DMS114 treated with DMSO at 0.1 percent for 48 hours (cell line): ENCODE measurements around the gene GJD3.
"Not testable (repeated sequence)": the region's sequence is repeated elsewhere in the genome, so short reads cannot be mapped to it uniquely, and the experiment has no call there.

Experiments
- DNase-seq: peaks from one replicate; lab custom pipeline; 2025; ENCODE audit not compliant: unreplicated experiment; lab: John Stamatoyannopoulos, UW

Gene GJD3, protein sequence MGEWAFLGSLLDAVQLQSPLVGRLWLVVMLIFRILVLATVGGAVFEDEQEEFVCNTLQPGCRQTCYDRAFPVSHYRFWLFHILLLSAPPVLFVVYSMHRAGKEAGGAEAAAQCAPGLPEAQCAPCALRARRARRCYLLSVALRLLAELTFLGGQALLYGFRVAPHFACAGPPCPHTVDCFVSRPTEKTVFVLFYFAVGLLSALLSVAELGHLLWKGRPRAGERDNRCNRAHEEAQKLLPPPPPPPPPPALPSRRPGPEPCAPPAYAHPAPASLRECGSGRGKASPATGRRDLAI

DNA sequence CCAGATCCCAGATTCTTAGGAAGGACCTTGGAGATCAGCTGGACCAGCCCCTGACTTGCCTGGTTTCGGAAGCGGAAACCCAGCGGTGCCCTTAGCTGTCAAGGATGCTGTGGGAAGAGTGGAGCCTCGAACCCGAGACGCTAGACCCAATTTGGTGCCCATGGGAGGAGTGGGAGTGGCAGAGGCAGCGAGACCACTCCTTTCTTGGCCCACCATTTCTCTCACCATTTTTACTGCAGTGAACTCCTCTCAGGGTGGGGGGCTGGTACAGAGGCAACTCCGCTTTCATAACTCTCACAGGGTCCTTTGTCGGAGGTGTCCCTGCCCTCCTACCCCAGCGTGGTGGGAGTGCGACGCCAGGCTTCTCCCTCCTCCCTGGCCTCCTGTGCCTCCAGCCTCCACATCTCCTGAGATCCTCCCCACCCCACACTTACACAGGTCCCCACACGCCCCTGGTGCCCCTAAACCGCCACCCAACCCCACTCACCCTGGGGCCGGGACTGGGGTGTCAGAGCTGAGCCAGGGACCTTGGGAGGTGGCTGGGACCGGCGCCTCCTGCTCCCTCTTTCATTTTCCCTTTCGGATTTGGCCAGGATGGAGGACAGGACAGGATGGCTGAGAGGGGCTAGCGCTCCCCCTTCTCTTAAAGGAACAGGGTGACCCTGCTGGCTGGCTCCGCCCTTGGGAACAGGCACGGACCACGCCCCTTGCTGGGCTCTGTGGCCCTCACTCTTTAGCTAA is at the start of gene GJD3:
Gene GJD3, minus strand, starts transcription at position 617 of the 741 bp plus-strand sequence. CDS start 922 bp downstream, outside the sequence.
- DNase-seq = no peak

DNA sequence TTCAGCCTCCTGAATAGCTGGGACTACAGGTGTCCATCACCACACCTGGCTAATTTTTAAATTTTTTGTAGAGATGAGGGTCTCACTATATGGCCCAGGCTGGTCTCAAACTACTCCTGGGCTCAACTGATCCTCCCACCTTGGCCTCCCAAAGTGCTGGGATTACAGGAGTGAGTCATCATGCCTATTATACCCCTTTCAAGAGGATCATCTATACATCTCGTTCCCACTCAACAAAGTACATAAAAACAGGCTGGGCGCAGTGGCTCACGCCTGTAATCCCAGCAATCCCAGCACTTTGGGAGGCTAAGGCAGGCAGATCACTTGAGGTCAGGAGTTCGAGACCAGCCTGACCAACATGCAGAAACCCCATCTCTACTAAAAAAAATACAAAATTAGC is 49.8 kb upstream of the GJD3 start:
- DNase-seq = not testable (repeated sequence)

DNA sequence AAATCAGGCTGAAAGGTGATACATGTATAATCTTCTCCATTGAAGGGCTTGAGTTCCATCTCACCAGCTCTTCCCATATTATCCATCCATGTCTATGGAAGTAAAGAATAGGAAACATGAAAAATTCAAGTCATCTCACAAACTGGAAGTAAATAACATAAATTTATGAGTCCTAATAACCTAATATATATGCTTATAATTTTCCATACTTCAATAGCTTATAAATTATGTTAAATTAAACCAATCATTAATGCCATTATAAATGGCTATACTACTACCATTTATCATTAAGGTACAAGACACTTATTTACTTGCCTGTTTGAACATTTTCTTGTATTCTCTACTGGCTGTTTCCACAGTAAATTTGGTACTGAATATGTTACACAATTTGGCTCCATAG is 48.3 kb upstream of the GJD3 start:
- no peak for DNase-seq

DNA sequence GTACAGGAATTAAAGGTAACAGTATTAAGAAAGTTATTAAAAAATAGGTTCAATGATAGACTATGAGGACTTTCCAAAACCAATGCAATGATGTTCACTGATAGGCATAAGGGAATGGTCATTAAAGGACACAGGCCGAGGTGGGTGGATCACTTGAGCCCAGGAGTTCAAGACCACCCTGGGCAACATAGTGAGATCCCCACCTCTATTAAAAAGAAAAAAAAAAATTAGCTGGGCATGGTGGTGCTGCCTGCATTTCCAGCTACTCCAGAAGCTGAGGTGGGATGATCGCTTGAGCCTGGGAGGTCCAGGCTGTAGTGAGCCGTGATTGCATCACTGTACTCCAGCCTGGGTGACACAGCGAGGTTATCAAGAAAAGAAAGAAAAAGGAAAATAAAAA is 47.3 kb upstream of the GJD3 start:
- DNase-seq = no peak

DNA sequence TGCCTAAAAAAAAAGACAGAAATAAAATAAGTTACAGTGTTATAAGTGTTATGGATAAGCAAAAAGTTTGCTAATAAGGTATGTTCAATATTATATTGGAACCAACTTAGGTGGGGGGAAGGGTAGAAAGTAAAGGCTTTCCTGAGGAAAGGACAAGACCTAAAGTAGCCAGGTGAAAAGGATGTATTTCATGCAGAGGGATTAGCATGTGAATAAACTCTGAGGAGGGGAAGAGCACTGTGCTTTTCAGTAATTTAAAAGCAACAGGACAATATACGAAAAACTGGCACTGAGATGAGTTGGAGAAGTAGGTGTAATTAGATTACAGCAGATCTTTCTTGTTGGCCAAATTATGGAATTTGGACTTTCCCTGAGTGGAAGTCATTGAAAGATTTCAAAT is 45.5 kb upstream of the GJD3 start:
- DNase-seq = no peak

DNA sequence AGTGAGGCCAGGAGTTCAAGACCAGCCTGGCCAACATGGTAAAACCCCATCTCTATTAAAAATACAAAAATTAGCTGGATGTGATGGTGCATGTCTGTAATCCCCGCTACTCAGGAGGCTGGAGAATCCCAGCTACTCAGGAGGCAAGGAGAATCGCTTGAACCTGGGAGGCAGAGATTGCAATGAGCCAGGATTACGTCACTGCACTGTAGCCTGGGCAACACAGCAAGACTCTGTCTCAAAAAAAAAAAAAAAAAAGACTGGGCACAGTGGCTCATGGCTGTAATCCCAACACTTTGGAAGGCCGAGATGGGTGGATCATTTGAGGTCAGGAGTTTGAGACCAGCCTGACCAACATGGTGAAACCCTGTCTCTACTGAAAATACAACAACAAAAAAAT is 45.0 kb upstream of the GJD3 start:
- not testable (repeated sequence) for DNase-seq

DNA sequence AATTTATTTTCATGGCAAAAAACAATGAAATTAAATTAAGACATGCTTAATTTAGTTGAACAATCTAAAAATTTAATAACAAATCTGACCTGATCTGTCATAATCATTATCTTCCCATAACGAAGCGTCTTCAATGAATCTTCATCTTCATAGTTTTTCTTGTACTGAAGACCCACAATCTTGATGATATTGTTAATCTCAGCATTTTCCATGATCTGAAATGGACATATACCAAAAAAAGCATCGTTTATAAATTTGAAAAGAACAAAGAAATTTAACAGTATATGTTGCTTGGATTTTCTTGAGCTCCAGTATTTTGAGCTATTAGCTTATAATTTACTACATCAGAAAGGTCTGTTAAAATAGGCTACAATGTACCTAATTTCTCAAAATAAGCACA is 42.9 kb upstream of the GJD3 start:
- DNase-seq = no peak

DNA sequence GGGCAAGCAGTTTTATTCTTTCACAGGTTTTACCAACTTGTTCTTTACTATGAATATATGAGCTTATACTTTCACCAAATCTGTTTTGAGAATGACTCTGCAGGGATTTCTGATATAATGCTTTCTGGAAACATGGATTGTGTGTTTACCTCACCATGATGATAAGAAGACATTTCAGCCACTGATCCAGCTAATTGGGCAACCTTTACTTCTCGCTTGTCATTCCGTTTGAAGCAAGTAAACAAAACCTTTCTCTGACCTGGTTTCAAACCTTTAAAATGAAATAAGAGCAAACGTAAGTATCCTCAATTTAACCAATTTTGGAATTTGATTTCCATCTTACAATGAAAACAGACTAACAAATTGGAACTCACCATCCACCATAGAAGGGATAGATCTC is 39.5 kb upstream of the GJD3 start:
- no peak for DNase-seq

DNA sequence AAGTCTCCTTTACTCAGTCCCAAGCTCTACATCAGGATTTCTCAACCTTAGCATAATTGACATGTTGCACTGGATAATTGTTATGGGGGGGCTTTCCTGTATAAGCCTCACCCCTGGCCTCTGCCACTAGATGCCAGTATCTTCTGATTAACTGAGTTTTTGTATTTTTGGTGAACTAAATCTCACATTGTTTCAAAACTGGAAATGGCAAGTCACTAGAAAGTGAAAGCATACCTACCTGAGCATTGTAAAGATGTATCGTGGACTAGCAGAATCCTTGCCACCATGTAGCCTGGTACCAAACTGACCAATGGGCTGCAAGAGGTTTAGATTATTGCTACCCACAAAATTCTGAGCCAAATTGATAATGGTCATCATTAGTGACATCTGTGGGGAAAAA is 38.1 kb upstream of the GJD3 start:
- DNase-seq = no peak

DNA sequence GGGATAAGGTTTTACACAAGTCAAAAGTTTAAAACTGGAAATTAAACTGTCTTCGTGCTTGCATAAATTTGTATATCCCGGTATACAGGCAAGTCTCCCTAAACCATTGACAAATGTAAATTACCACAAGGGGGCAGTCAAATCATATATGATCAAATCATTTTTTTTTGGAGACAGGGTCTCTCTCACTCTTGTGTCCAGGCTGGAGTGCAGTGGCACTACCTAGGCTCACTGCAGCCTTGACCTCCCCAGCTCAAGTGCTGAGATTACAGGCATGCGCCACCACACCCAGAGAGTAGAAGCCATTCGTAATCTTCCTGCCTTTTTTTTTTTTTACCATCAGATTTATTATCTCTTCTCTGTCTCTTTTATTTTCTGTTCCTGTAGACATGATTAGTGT is 34.6 kb upstream of the GJD3 start:
- DNase-seq = peak; percentile 32

DNA sequence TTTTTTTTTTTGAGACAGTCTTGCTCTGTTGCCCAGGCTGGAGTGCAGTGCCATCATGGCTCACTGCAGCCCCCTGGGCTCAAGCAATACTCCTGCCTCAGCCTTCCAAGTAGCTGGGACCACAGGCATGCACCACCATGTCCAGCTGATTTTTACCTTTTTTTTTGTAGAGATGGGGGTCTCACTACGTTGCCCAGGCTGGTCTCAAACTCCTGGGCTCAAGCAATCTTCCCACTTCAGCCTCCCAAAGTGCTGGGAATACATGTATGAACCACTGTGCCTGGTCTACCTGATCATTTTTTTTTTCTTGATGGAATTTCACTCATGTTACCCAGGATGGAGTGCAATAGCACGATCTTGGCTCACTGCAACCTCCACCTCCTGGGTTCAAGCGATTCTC is 22.0 kb upstream of the GJD3 start:
- not testable (repeated sequence) for DNase-seq

DNA sequence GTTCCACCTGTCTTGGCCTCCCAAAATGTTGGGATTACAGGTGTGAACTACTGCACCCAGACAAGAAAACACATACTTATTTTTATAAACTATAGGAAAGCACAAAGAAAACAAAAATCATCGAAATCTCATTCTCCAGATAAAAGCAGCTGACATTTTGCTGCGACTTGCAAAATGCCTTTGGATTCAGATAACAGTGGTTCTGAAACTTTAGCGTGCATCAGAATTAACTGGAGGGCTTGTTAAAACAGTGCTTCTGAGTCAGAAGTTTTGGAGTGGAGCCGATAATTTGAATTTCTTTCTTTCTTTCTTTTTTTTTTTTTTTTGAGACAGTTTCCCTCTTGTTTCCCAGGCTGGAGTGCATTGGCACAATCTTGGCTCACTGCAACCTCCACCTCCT is 17.7 kb upstream of the GJD3 start:
- DNase-seq = no peak

DNA sequence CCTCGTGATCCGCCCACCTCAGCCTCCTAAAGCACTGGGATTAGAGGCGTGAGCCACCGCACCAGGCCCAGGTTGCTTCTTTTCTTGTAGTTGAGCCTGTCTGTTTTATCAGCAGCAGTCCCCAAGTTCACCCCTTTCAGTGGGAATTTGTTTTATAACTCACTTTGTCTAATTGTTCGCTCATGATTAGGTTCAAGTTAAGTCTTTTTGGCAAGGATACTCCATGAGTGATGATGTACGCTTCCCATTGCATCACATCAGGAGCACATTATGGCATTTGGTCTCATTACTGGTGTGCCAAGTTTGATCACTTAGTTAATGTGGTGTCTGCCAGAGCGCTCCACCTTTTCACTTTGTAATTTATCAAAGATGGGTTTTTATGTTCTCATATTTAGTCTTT is 14.4 kb upstream of the GJD3 start:
- no peak for DNase-seq

DNA sequence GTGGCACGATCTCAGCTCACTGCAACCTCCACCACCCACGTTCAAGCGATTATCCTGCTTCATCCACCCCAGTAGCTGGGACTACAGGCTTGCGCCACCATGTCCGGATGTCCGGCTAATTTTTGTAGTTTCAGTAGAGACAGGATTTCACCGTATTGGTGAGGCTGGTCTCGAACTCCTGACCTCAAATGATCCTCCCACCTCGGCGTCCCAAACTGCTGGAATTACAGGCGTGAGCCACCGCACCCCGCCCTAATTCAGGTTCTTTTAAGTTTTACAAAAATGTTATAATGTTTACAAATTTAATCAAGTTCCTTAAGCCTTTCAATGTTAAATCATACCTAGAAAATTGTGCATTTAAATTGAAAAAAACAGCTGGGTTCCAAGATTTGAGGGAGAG is 13.3 kb upstream of the GJD3 start:
- no peak for DNase-seq

DNA sequence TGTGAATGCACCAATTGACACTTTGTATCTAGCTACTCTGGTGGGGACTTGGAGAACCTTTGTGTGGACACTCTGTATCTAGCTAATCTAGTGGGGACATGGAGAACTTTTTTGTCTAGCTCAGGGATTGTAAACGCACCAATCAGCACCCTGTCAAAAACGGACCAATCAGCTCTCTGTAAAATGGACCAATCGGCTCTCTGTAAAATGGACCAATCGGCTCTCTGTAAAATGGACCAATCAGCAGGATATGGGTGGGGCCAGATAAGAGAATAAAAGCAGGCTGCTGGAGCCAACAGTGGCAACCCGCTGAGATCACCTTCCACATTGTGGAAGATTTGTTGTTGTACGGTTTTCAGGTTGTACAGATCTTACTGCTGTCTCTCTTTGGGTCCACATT is 12.0 kb upstream of the GJD3 start:
- DNase-seq = not testable (repeated sequence)

DNA sequence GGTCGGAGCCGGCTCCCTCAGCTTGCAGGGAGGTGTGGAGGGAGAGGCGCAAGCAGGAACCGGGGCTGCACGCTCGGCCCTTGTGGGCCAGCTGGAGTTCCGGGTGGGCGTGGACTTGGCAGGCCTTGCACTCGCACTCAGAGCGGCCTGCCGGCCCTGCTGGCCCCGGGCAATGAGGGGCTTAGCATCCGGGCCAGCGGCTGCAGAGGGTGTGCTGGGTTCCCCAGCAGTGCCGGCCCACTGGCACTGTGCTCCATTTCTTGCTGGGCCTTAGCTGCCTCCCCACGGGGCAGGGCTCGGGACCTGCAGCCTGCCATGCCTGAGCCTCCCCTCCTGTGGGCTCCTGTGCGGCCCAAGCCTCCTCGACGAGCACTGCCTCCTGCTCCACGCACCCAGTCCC is 11.2 kb upstream of the GJD3 start:
- DNase-seq = not testable (repeated sequence)

DNA sequence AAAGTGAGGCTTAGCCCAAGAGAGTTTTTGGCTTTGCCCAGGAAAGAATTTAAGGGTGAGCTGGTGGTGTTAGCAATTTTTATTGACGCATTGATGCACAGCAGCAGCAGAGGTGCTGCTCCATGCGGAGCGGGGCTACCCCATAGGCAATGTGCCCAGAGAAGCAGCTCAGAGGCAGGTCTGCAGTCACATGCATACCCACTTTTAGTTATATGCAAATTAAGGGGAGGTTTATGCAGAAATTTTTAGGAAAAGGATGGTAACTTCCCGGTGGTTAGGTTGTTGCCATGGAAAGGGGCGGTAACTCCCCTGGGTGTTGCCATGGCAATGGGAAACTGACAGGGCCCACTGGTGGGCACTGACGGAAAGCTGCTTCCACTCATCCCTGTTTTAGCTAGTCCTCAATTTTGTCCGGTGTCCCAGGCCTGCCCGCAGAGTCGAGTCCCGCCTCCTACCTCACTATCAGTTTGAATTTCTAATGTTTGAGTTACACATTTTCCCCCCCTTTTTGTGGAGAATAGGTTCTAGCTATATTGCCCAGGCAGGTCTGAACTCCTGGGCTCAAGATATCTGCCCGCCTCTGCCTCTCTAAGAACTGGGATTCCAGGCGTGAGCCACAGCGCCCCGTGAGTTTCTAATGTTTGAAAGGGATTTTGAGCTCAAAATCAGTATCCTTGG is 10.4 kb upstream of the GJD3 start:
- DNase-seq = no peak

DNA sequence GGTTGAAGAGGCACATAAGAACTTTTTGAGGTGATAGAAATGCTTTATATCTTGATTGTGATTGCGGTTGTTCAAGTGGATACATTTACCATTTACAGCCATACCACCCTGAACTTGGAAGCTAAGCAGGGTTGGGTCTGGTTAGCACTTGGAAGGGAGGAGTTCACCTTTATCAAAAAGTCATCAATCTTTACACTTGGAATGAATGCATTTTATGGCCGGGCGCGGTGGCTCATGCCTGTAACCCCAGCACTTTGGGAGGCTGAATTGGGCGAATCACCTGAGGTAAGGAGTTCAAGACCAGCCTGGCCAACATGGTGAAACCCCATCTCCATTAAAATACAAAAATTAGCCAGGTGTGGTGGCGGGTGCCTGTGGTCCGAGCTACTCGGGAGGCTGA is 9.5 kb upstream of the GJD3 start:
- no peak for DNase-seq

DNA sequence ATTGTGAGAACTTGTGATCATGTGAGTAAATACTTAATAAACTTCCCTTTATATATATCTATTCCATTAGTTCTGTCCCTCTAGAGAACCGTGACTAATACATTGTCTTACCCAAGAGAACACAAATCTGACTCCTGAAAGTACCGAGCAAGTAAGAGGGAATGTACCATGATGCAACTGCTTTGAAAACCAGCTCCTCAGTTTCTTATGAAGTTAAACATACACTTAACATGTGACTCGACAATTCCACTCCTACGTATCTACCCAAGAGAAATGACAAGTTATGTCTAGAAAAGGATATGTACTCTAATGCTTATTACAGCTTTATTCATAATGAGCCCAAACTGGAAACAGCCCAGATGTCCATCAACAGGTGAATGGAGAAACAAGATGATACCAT is 8.8 kb upstream of the GJD3 start:
- DNase-seq = no peak

DNA sequence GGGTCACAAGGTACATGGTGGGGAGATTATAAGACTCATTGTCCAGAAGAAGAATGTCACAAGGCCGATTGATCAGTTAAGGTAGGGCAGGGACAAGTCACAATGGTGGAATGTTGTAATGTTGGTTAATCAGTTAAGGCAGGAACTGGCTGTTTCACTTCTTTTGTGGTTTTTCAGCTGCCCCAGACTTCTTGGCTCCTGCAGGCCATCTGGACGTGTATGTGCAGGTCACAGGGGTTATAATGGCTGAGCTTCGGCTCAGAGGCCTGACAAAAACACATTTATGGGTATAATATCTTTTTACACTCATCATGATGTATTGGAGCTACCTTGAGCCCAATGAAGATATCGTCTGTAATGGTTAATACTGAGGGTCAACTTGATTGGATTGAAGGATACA is 8.1 kb upstream of the GJD3 start:
- not testable (repeated sequence) for DNase-seq

DNA sequence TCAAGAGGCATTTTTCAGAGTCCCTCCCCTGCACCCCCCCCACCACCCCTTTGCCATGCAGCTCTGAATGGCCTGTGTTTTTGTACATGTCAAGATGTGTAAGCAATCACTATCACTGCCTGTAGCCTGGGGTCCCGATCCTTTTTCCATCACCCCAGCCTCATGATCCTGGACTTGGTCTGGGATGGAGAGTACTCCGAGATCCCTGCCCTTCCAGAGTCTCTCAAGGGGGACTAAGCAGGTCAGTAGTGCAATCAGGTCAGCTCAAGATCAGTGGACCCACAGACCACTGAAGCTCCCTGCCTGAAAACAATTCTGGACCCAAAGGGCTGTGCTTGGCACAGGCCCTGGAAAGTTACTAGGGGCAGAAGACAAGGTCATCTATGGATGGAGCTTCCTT is 7.5 kb upstream of the GJD3 start:
- DNase-seq = no peak

DNA sequence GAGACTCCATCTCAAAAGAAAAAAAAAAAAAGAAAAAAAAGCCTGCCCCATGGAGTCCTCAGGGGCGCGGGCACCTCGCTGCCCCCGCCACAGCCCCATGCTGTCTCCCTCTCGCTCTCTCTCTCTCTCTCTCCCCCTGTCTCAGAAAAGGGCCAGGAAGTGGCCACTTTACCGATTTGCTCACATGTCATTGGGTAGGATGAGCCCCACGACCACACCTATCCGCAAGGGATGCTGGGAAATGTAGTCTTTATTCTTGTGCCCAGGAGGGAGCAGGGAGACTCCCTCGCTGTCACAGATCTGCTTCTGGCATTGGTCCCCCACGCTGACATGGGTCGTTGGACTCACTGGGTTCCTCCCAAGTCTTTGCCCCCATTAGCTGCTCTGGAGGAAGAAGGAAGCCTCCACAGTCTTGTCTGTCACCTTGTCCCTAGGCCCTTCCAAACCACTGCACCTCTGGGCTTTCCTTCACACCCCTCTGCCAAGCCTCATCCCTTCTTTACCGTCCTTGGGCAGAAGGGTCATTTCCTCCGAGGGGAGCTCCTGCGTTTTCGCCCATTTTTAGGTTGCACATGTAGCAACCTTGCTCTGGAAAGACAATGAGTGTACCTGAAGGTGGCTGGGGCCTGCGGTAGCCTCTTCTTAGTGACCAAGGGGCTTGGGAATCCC is 6.9 kb upstream of the GJD3 start:
- no peak for DNase-seq
